Stimulated activated CD4-positive, alpha-beta T cell treated with anti-CD3 and anti-CD28 coated beads, Interleukin-15, amount 100 ng/mL, for 1 hour (primary cell): ENCODE data around the gene AMMECR1.
"Not testable (repeated sequence)": the region's sequence is repeated elsewhere in the genome, so short reads cannot be mapped to it uniquely, and the experiment has no call there.

Source experiments
- DNase-seq, 2 donors: peaks; one replicate each; pipeline ENCODE4 v3.0.0-alpha.2; 2020; ENCODE audit warnings: low read depth in 1 of 2, low spot score in 1 of 2

The AMMECR1 gene

GRCh38 chrX:110317820-110318663 is at the start of gene AMMECR1:
Gene AMMECR1 (minus strand): TSS chrX:110318085. CDS start chrX:110318071, 14 bp downstream.
- DNase-seq: peak; percentile 55 to 66

- DNase-seq: no peak
Observed at GRCh38 chrX:110363244-110363643, 45.4 kb upstream of the AMMECR1 start.

- DNase-seq: no peak
Observed at GRCh38 chrX:110359273-110359672, 41.4 kb upstream of the AMMECR1 start.

- DNase-seq: no peak
Observed at GRCh38 chrX:110358548-110358947, 40.7 kb upstream of the AMMECR1 start, which contains the start of gene RTL9. Gene RTL9 (plus strand): TSS chrX:110358848. CDS start chrX:110450618, 91,770 bp downstream.

GRCh38 chrX:110346681-110347080 is 28.8 kb upstream of the AMMECR1 start:
- DNase-seq: no peak

- DNase-seq: no peak
Observed at GRCh38 chrX:110341189-110342035, 23.5 kb upstream of the AMMECR1 start.

GRCh38 chrX:110338935-110339334 is 21.1 kb upstream of the AMMECR1 start:
- DNase-seq: no peak

- not testable (repeated sequence) for DNase-seq
Observed at GRCh38 chrX:110333458-110333857, 15.6 kb upstream of the AMMECR1 start.

- DNase-seq: no peak
Observed at GRCh38 chrX:110331444-110332030, 13.7 kb upstream of the AMMECR1 start.

- not testable (repeated sequence) for DNase-seq
Observed at GRCh38 chrX:110328613-110329012, 10.7 kb upstream of the AMMECR1 start.

GRCh38 chrX:110327336-110327735 is 9.5 kb upstream of the AMMECR1 start:
- no peak for DNase-seq

- no peak for DNase-seq
Observed at GRCh38 chrX:110326712-110327111, 8.8 kb upstream of the AMMECR1 start.

- no peak for DNase-seq
Observed at GRCh38 chrX:110322603-110323002, 4.7 kb upstream of the AMMECR1 start.

- DNase-seq: no peak
Observed at GRCh38 chrX:110321670-110322069, 3.8 kb upstream of the AMMECR1 start.

- no peak for DNase-seq
Observed at GRCh38 chrX:110321081-110321480, 3.2 kb upstream of the AMMECR1 start.

- no peak for DNase-seq
Observed at GRCh38 chrX:110320381-110320987, 2.6 kb upstream of the AMMECR1 start.

- DNase-seq: no peak
Observed at GRCh38 chrX:110318664-110318968, 731 bp upstream of the AMMECR1 start.

GRCh38 chrX:110317061-110317819 is 645 bp downstream of the AMMECR1 start:
- DNase-seq: peak; percentile 2 to 6

GRCh38 chrX:110316351-110317060 is 1.4 kb downstream of the AMMECR1 start:
- no peak for DNase-seq

- no peak for DNase-seq
Observed at GRCh38 chrX:110315551-110315950, 2.3 kb downstream of the AMMECR1 start.
